CD14-positive monocyte (primary cell): Measurements from ENCODE around the gene ITGB3BP. TPM values are rescaled to one million over a fixed set of nuclear protein-coding genes. Genes with fewer than 3 reads are reported as not detected.
"Not testable (repeated sequence)": the region's sequence is repeated elsewhere in the genome, so short reads cannot be mapped to it uniquely, and the experiment has no call there.

Source experiments
- DNase-seq, 3 donors: peaks; one replicate each; pipeline ENCODE4 v3.0.0-alpha.2; 2011 to 2022
- H2AFZ ChIP-seq: 2 replicates; pipeline ENCODE4 v1.6.0; 2012; ENCODE audit warnings: mild to moderate bottlenecking, low read depth, low read length, inconsistent platforms; ENCODE audit not compliant: insufficient read depth, poor library complexity, severe bottlenecking
- H3K27ac ChIP-seq, 2 donors: 1 replicate in 1 of 2; 2 replicates in 1 of 2; pipeline ENCODE4 v1.5.1; 2012 to 2013; ENCODE audit warnings: low read length in 2 of 2, control low read depth in 1 of 2, inconsistent platforms in 1 of 2, low read depth in 1 of 2, mild to moderate bottlenecking in 1 of 2
- H3K27me3 ChIP-seq, 2 donors: one replicate each; pipeline versions ENCODE4 v1.6.0 to v1.6.1; 2011 to 2013; ENCODE audit warnings: low read length in 2 of 2; ENCODE audit not compliant: control insufficient read depth in 2 of 2, insufficient read depth in 2 of 2
- H3K36me3 ChIP-seq, 2 donors: replicated peaks in 1 of 2; 1 replicate in 1 of 2; 2 replicates in 1 of 2; pipeline versions ENCODE4 v1.5.1 to v1.6.1; 2012 to 2013; ENCODE audit warnings: low read length in 2 of 2, control low read depth in 1 of 2, inconsistent platforms in 1 of 2, mild to moderate bottlenecking in 1 of 2; ENCODE audit not compliant: insufficient read depth in 2 of 2, control insufficient read depth in 1 of 2
- H3K4me1 ChIP-seq, 2 donors: 1 replicate in 1 of 2; 2 replicates in 1 of 2; pipeline versions ENCODE4 v1.5.1 to v1.6.1; 2012 to 2013; ENCODE audit warnings: low read length in 2 of 2, control low read depth in 1 of 2, inconsistent platforms in 1 of 2, mild to moderate bottlenecking in 1 of 2, moderate library complexity in 1 of 2; ENCODE audit not compliant: insufficient read depth in 2 of 2, control insufficient read depth in 1 of 2
- H3K4me2 ChIP-seq: replicated peaks from 2 replicates; pipeline ENCODE3; 2012; ENCODE audit warnings: low read length, moderate library complexity, mild to moderate bottlenecking; ENCODE audit not compliant: poor library complexity, severe bottlenecking; ENCODE audit errors: extremely low read depth
- H3K4me3 ChIP-seq, 3 experiments: fragments of 200-600 bp in 1 of 3; sonication (generic) in 1 of 3; replicated peaks in 1 of 3; 1 replicate in 2 of 3; 2 replicates in 1 of 3; pipeline ENCODE4 v1.5.1; 2011 to 2013; ENCODE audit warnings: low read length in 3 of 3, mild to moderate bottlenecking in 3 of 3, control low read depth in 2 of 3, low read depth in 2 of 3, inconsistent platforms in 1 of 3, moderate library complexity in 1 of 3
- H3K79me2 ChIP-seq: 2 replicates; pipeline ENCODE4 v1.6.0; 2012; ENCODE audit warnings: mild to moderate bottlenecking, control low read depth, inconsistent platforms, low read length, moderate library complexity; ENCODE audit not compliant: insufficient read depth
- H3K9ac ChIP-seq: 2 replicates; pipeline ENCODE4 v1.6.0; 2017; ENCODE audit warnings: low read length, mild to moderate bottlenecking; ENCODE audit not compliant: insufficient read depth, poor library complexity, severe bottlenecking
- H3K9me3 ChIP-seq, 2 donors: replicated peaks in 1 of 2; 1 replicate in 1 of 2; 2 replicates in 1 of 2; pipeline versions ENCODE4 v1.5.1 to v1.6.1; 2012 to 2013; ENCODE audit warnings: low read length in 2 of 2, control low read depth in 1 of 2; ENCODE audit not compliant: control insufficient read depth in 1 of 2, insufficient read depth in 1 of 2
- H4K20me1 ChIP-seq: 2 replicates; pipeline ENCODE4 v1.6.0; 2012; ENCODE audit warnings: mild to moderate bottlenecking, low read length, control low read depth, moderate library complexity; ENCODE audit not compliant: insufficient read depth
- H3K27ac Mint-ChIP-seq, 7 donors: one replicate each; pipeline ENCODE4 v1.8.0; 2020; ENCODE audit warnings: mild to moderate bottlenecking in 7 of 7, mixed read lengths in 7 of 7, moderate library complexity in 6 of 7, inconsistent platforms in 2 of 7
- H3K27me3 Mint-ChIP-seq, 3 donors: one replicate each; pipeline ENCODE4 v1.8.0; 2021 to 2022; ENCODE audit warnings: low read depth in 3 of 3, mild to moderate bottlenecking in 3 of 3, mixed read lengths in 3 of 3, moderate library complexity in 3 of 3, inconsistent platforms in 1 of 3
- H3K36me3 Mint-ChIP-seq, 2 donors: one replicate each; pipeline ENCODE4 v1.8.0; 2020; ENCODE audit warnings: mixed read lengths in 2 of 2, inconsistent platforms in 1 of 2, mild to moderate bottlenecking in 1 of 2
- H3K4me1 Mint-ChIP-seq: one replicate; pipeline ENCODE4 v1.8.0; 2020; ENCODE audit warnings: mild to moderate bottlenecking, mixed read lengths
- H3K4me3 Mint-ChIP-seq, 2 donors: one replicate each; pipeline ENCODE4 v1.8.0; 2020; ENCODE audit warnings: mild to moderate bottlenecking in 2 of 2, mixed read lengths in 2 of 2, moderate library complexity in 1 of 2
- H3K9me3 Mint-ChIP-seq, 7 donors: one replicate each; pipeline ENCODE4 v1.8.0; 2020 to 2022; ENCODE audit warnings: mixed read lengths in 7 of 7, mild to moderate bottlenecking in 6 of 7, moderate library complexity in 6 of 7, inconsistent platforms in 2 of 7
- WGBS: methylation state at CpG from one replicate; pipeline ENCODE4 v1.1.5; 2013; ENCODE audit warnings: missing lambda C conversion rate; ENCODE audit not compliant: insufficient coverage; 5-methylcytosine and 5-hydroxymethylcytosine counted together
- intact Hi-C, 2 donors: fragments of 100-400 bp; cut with micrococcal nuclease; formaldehyde crosslinking; loops; one replicate each; pipeline versions ENCODE4 v1.15.0 to v1.15.1; 2023
- polyA plus RNA-seq, 3 donors: library from polyadenylated mRNA; depleted of rRNA in 1 of 3; unstranded in 2 of 3; stranded (reverse) in 1 of 3; fragments of 300-500 nt in 2 of 3; fragments of >200 nt in 1 of 3; fragmentation: Illumina TruSeq in 2 of 3; gene quantifications; 1 replicate in 2 of 3; 2 replicates in 1 of 3; pipeline ENCODE4 v1.2.3, GENCODE V29; 2012 to 2021
- TF ChIP-seq, protein P1 (sequence below): fragments of 200-600 bp; IDR thresholded peaks from one replicate; pipeline ENCODE4 v1.8.0; 2022; ENCODE audit warnings: antibody characterized with exemption, mild to moderate bottlenecking

ITGB3BP gene
- polyA plus RNA-seq, 3 donors: 5.2 to 7.0 (median 6.6) TPM

DNA sequence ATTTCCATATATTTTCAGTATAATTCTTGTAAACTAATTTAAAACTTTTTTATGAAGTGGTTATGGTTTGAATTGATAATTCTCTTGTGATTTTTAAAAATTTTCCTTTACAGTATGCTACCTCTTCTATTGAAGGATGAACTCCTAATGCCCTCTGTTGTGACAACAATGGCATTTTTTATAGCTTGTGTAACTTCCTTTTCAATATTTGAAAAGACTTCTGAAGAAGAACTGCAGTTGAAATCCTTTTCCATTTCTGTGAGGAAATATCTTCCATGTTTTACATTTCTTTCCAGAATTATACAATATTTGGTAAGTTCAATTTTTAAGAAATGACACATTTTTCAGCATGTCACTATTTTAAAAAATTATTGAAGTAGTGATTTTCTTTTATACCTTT, 94.2 kb downstream of the ITGB3BP start:
- Mint-ChIP-seq H3K36me3 (peaks cover 14 to 27% of the 10 kb centered on the region in 2 donors), H3K9me3 (peaks cover 0 to 6% (median 4%) of the 10 kb centered on the region in 7 donors), H3K27ac (no peak overlapping the region), H3K4me3 (no peak overlapping the region), H3K27me3 (no peaks in the 10 kb centered on the region), H3K4me1 (peaks cover 2% of the 10 kb centered on the region)
- Histone ChIP-seq H2AFZ (no peak overlapping the region), H3K4me1 (no peaks in the 10 kb centered on the region), H3K9me3 (peaks cover 0 to 3% of the 10 kb centered on the region in 2 donors), H3K36me3 (peaks cover 10 to 30% of the 10 kb centered on the region in 2 donors), H3K27me3 (no peaks in the 10 kb centered on the region), H3K4me2 (no peak overlapping the region), H3K4me3 (no peak overlapping the region), H4K20me1 (no peaks in the 10 kb centered on the region), H3K9ac (no peak overlapping the region), H3K79me2 (no peaks in the 10 kb centered on the region), H3K27ac (no peak overlapping the region)
- TF ChIP-seq, protein P1, sequence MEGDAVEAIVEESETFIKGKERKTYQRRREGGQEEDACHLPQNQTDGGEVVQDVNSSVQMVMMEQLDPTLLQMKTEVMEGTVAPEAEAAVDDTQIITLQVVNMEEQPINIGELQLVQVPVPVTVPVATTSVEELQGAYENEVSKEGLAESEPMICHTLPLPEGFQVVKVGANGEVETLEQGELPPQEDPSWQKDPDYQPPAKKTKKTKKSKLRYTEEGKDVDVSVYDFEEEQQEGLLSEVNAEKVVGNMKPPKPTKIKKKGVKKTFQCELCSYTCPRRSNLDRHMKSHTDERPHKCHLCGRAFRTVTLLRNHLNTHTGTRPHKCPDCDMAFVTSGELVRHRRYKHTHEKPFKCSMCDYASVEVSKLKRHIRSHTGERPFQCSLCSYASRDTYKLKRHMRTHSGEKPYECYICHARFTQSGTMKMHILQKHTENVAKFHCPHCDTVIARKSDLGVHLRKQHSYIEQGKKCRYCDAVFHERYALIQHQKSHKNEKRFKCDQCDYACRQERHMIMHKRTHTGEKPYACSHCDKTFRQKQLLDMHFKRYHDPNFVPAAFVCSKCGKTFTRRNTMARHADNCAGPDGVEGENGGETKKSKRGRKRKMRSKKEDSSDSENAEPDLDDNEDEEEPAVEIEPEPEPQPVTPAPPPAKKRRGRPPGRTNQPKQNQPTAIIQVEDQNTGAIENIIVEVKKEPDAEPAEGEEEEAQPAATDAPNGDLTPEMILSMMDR: no peak
- no peak for DNase-seq
- intact Hi-C loops: no loop called here

DNA sequence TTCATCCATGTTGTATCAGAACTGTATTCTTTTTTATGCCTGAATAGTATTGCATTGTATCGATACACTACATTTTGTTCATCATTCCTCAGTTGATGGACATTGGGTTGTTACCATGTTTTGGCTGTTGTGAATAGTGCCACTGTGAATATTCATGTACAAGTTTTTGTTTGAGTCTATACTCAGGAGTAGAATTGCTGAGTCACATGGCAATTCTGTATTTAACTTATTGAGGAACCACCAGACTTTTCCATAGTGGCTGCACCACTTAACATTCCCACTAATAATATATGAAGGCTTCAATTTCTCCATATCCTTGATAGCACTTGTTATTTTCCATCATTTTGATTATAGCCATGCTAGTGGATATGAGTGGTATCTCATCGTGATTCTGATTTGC, 99.4 kb downstream of the ITGB3BP start:
- intact Hi-C loops: no loop called here
- H3K4me1 Mint-ChIP-seq: peaks cover 2% of the 10 kb centered on the region
- H4K20me1 ChIP-seq: no peaks in the 10 kb centered on the region
- H3K36me3 ChIP-seq: peaks cover 0 to 10% of the 10 kb centered on the region in 2 donors
- H3K4me2 ChIP-seq: no peak overlapping the region
- H2AFZ ChIP-seq: no peak overlapping the region
- H3K27ac Mint-ChIP-seq: no peak overlapping the region
- no peak overlapping the region for H3K9ac ChIP-seq
- no peaks in the 10 kb centered on the region for H3K4me1 ChIP-seq
- no peak overlapping the region for H3K4me3 Mint-ChIP-seq
- H3K27ac ChIP-seq: no peak overlapping the region
- H3K36me3 Mint-ChIP-seq: peaks cover 17 to 21% of the 10 kb centered on the region in 2 donors
- no peak overlapping the region for H3K4me3 ChIP-seq
- no peaks in the 10 kb centered on the region for H3K9me3 ChIP-seq
- TF ChIP-seq, protein P1: no peak
- no peak for DNase-seq
- H3K9me3 Mint-ChIP-seq: peaks cover 0 to 2% (median 0%) of the 10 kb centered on the region in 7 donors
- WGBS: no CpG with 5 or more reads among the region's 2 CpGs
- H3K27me3 ChIP-seq: no peaks in the 10 kb centered on the region
- no peaks in the 10 kb centered on the region for H3K27me3 Mint-ChIP-seq
- no peaks in the 10 kb centered on the region for H3K79me2 ChIP-seq

DNA sequence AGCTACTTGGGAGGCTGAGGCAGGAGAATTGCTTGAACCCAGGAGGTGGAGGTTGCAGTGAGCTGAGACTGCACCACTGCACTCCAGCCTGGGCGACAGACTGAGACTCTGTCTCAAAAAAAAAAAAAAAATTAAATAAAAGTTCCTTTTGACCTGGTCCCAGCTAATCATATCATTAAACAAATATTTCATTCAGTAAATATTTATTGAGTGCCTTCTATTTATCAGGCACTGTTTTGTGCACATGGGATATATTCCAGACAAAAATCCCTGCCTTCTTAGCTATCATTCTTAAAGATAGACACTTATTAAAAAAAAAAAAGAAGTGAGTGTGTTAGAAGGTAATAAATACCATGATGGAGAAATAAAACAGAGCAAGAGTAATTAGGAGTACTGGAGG, 102.3 kb downstream of the ITGB3BP start:
- H2AFZ ChIP-seq, H3K4me1 Mint-ChIP-seq, H3K27ac ChIP-seq, H3K9me3 Mint-ChIP-seq, H3K27ac Mint-ChIP-seq, intact Hi-C loops, H3K27me3 Mint-ChIP-seq, H3K4me3 ChIP-seq, DNase-seq, H3K4me3 Mint-ChIP-seq, H3K9ac ChIP-seq, H3K4me1 ChIP-seq, H3K79me2 ChIP-seq, H3K4me2 ChIP-seq, H3K27me3 ChIP-seq, H4K20me1 ChIP-seq, H3K9me3 ChIP-seq: not testable (repeated sequence)
- peaks cover 3 to 24% of the 10 kb centered on the region in 2 donors for H3K36me3 ChIP-seq
- no CpG with 5 or more reads among the region's 1 CpG for WGBS
- peaks cover 34 to 36% of the 10 kb centered on the region in 2 donors for H3K36me3 Mint-ChIP-seq
